ENCODE results near the gene GAN. TPM values are rescaled to one million over a fixed set of nuclear protein-coding genes. Genes with fewer than 3 reads are reported as not detected.

GAN gene
- total and polyA plus RNA-seq, 2 donors (not counting 1 experiment from before 2014, with no cell fraction given): 0.79 to 6.9 TPM

DNA sequence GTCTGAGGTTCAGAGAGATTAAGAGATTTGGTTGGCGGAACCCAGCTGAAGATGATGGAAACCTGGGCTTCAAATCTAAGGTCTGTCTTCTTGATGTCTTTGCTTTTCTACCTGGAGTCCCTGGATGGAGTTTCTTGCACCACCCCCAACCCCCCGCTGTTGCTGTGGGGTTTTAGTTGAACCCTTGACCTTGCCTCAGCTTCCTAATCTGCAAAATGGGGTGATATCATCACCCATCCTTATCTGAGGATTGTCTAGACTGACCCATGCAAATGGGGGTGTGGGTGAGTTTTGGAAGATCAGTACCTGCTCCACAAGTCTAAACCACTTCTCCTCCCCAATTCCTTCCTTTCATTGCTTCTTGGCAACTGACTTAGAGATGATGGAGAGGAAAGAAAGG lies 120.8 kb downstream of the GAN start:
- POLR2A ChIA-PET: no interaction called here
- H3K4me3 Mint-ChIP-seq: no peak overlapping the region
- peaks cover 14% of the 10 kb centered on the region for H3K4me1 Mint-ChIP-seq

DNA sequence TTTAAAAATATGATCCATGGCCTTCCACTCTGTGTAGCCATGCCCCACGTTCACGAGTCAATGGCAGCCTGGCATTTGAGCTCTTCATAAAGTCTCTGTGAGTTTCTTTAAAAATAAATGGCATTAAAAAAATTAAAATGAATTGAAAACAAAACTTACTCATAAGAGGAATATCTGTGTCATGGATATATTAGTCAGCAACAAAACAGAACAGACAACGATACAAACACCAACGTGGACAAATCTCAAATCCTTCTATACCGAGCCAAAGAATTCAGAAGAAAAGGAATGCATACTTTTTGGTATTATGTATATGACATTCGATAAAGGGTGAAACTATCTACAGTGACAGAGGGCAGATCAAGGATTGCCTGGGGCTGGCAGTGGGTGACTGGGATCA lies 121.6 kb downstream of the GAN start:
- H3K4me3 Mint-ChIP-seq: no peak overlapping the region
- H3K4me2 ChIP-seq (replicated peaks; ENCODE audit: low read depth, low read length, poor library complexity, severe bottlenecking): no peak overlapping the region
- H3K27ac ChIP-seq (ENCODE audit: low read length in 2 of 2): no peak overlapping the region
- H2AFZ ChIP-seq (ENCODE audit: insufficient read depth, low read depth, low read length, poor library complexity, severe bottlenecking): no peak overlapping the region
- H4K20me1 ChIP-seq (ENCODE audit: control insufficient read depth, insufficient read depth, low read length, poor library complexity, severe bottlenecking): no peaks in the 10 kb centered on the region
- POLR2A ChIA-PET: no interaction called here
- no peak for TF ChIP-seq EZH2 (IDR thresholded peaks at IDR 0.05; ENCODE audit: borderline replicate concordance, insufficient read depth, low read depth, low read length, poor library complexity, severe bottlenecking)
- TF ChIP-seq, protein P1, sequence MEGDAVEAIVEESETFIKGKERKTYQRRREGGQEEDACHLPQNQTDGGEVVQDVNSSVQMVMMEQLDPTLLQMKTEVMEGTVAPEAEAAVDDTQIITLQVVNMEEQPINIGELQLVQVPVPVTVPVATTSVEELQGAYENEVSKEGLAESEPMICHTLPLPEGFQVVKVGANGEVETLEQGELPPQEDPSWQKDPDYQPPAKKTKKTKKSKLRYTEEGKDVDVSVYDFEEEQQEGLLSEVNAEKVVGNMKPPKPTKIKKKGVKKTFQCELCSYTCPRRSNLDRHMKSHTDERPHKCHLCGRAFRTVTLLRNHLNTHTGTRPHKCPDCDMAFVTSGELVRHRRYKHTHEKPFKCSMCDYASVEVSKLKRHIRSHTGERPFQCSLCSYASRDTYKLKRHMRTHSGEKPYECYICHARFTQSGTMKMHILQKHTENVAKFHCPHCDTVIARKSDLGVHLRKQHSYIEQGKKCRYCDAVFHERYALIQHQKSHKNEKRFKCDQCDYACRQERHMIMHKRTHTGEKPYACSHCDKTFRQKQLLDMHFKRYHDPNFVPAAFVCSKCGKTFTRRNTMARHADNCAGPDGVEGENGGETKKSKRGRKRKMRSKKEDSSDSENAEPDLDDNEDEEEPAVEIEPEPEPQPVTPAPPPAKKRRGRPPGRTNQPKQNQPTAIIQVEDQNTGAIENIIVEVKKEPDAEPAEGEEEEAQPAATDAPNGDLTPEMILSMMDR (IDR thresholded peaks at IDR 0.05): no peak
- H3K79me2 ChIP-seq (ENCODE audit: control insufficient read depth, insufficient read depth, low read length): no peaks in the 10 kb centered on the region
- DNase-seq (no peak), ATAC-seq (ENCODE audit: low read depth) (no peak)
- H3K9ac ChIP-seq (ENCODE audit: low read length): no peak overlapping the region
- 100% methylated on average over 1 of the region's 6 CpGs for WGBS (ENCODE audit: insufficient coverage)
- CTCF ChIA-PET: no interaction called here
- peaks cover 0 to 2% (median 1%) of the 10 kb centered on the region in 4 experiments for H3K27me3 ChIP-seq (replicated peaks in 1 of 4; ENCODE audit: control extremely low read depth in 1 of 4, control insufficient read depth in 3 of 4, insufficient read depth in 4 of 4, low read length in 3 of 4)
- no peaks in the 10 kb centered on the region for H3K9me3 ChIP-seq (ENCODE audit: control extremely low read depth in 1 of 3, control insufficient read depth in 2 of 3, insufficient read depth in 1 of 3, low read length in 2 of 3)
- H3K27ac Mint-ChIP-seq: no peak overlapping the region
- H3K9me3 Mint-ChIP-seq (ENCODE audit: insufficient read depth): no peaks in the 10 kb centered on the region
- H3K4me1 Mint-ChIP-seq: peaks cover 12% of the 10 kb centered on the region
- peaks cover 12% of the 10 kb centered on the region for H3K27me3 Mint-ChIP-seq
- H3K4me1 ChIP-seq (ENCODE audit: control insufficient read depth in 2 of 2, insufficient read depth in 2 of 2, low read length in 2 of 2): peaks cover 6 to 7% of the 10 kb centered on the region in 2 donors
- H3K36me3 ChIP-seq (replicated peaks in 1 of 2; ENCODE audit: control extremely low read depth in 1 of 2, control insufficient read depth in 1 of 2, extremely low read depth in 1 of 2, insufficient read depth in 2 of 2, low read length in 1 of 2): no peaks in the 10 kb centered on the region
- no peak overlapping the region for H3K4me3 ChIP-seq (ENCODE audit: control extremely low read depth in 1 of 5, extremely low read depth in 1 of 5, insufficient read depth in 1 of 5, low read depth in 2 of 5, low read length in 4 of 5)
- intact Hi-C loops (cut with micrococcal nuclease): no loop called here

More for the DNA sequence above, 120.8 kb downstream of the GAN start:
- Histone ChIP-seq H3K9ac (ENCODE audit: low read length) (no peak overlapping the region), H3K9me3 (ENCODE audit: control extremely low read depth in 1 of 3, control insufficient read depth in 2 of 3, insufficient read depth in 1 of 3, low read length in 2 of 3) (no peaks in the 10 kb centered on the region), H4K20me1 (ENCODE audit: control insufficient read depth, insufficient read depth, low read length, poor library complexity, severe bottlenecking) (no peaks in the 10 kb centered on the region), H3K36me3 (replicated peaks in 1 of 2; ENCODE audit: control extremely low read depth in 1 of 2, control insufficient read depth in 1 of 2, extremely low read depth in 1 of 2, insufficient read depth in 2 of 2, low read length in 1 of 2) (no peaks in the 10 kb centered on the region), H3K4me2 (replicated peaks; ENCODE audit: low read depth, low read length, poor library complexity, severe bottlenecking) (no peak overlapping the region), H2AFZ (ENCODE audit: insufficient read depth, low read depth, low read length, poor library complexity, severe bottlenecking) (no peak overlapping the region), H3K79me2 (ENCODE audit: control insufficient read depth, insufficient read depth, low read length) (no peaks in the 10 kb centered on the region), H3K27me3 (replicated peaks in 1 of 4; ENCODE audit: control extremely low read depth in 1 of 4, control insufficient read depth in 3 of 4, insufficient read depth in 4 of 4, low read length in 3 of 4) (peaks cover 0 to 2% (median 1%) of the 10 kb centered on the region in 4 experiments), H3K4me1 (ENCODE audit: control insufficient read depth in 2 of 2, insufficient read depth in 2 of 2, low read length in 2 of 2) (peaks cover 6 to 7% of the 10 kb centered on the region in 2 donors), H3K4me3 (ENCODE audit: control extremely low read depth in 1 of 5, extremely low read depth in 1 of 5, insufficient read depth in 1 of 5, low read depth in 2 of 5, low read length in 4 of 5) (no peak overlapping the region), H3K27ac (ENCODE audit: low read length in 2 of 2) (no peak overlapping the region)
- no peak for TF ChIP-seq EZH2 (IDR thresholded peaks at IDR 0.05; ENCODE audit: borderline replicate concordance, insufficient read depth, low read depth, low read length, poor library complexity, severe bottlenecking)
- TF ChIP-seq, protein P1 (IDR thresholded peaks at IDR 0.05): no peak
- H3K27me3 Mint-ChIP-seq: peaks cover 12% of the 10 kb centered on the region
- DNase-seq: no peak
- WGBS (ENCODE audit: insufficient coverage): no CpG with 5 or more reads among the region's 2 CpGs
- intact Hi-C loops (cut with micrococcal nuclease): no loop called here
- CTCF ChIA-PET: interaction anchor here (1.1 kb wide), 1 partner anchor 43 kb away, joined by 3 read pairs; no protein-coding TSS in a partner anchor
- no peaks in the 10 kb centered on the region for H3K9me3 Mint-ChIP-seq (ENCODE audit: insufficient read depth)
- no peak overlapping the region for H3K27ac Mint-ChIP-seq
- no peak for ATAC-seq (ENCODE audit: low read depth)
